MCF 10A (cell line): ENCODE measurements around the gene BECN2. TPM values are rescaled to one million over a fixed set of nuclear protein-coding genes. Genes with fewer than 3 reads are reported as not detected.

Experiments used
- BruUV-seq: library from RNA; stranded (reverse); fragments of 400-500 nt; replicated peaks from 2 replicates; lab custom pipeline; 2021; lab: Mats Ljungman, UMichigan
- CTCF ChIA-PET: fragments of 300-600 bp; sonication (Branson Sonifier 250); formaldehyde crosslinking; extraction: SDS; loops from one replicate; lab custom pipeline; 2021; ENCODE audit warnings: antibody characterized with exemption, inconsistent platforms; lab: Yijun Ruan, JAX
- POLR2A ChIA-PET: fragments of 300-600, 350-650 bp; sonication (Branson Sonifier 250); formaldehyde crosslinking; extraction: SDS; loops from one replicate; lab custom pipeline; 2020; ENCODE audit warnings: antibody characterized with exemption, inconsistent platforms; lab: Yijun Ruan, JAX
- DNase-seq: peaks from one replicate; pipeline ENCODE4 v3.0.0-alpha.2; 2018; ENCODE audit not compliant: unreplicated experiment
- H3K27ac Mint-ChIP-seq: one replicate; pipeline ENCODE4 v1.8.0; 2022; ENCODE audit warnings: mild to moderate bottlenecking, low read depth, mixed read lengths; ENCODE audit not compliant: unreplicated experiment
- H3K27me3 Mint-ChIP-seq: one replicate; pipeline ENCODE4 v1.8.0; 2022; ENCODE audit warnings: mixed read lengths; ENCODE audit not compliant: insufficient read depth, unreplicated experiment
- H3K36me3 Mint-ChIP-seq: one replicate; pipeline ENCODE4 v1.8.0; 2022; ENCODE audit warnings: mild to moderate bottlenecking, moderate library complexity, mixed read lengths; ENCODE audit not compliant: insufficient read depth, unreplicated experiment
- H3K4me1 Mint-ChIP-seq: one replicate; pipeline ENCODE4 v1.8.0; 2022; ENCODE audit warnings: mixed read lengths; ENCODE audit not compliant: insufficient read depth, unreplicated experiment
- H3K4me3 Mint-ChIP-seq: one replicate; pipeline ENCODE4 v1.8.0; 2022; ENCODE audit warnings: mild to moderate bottlenecking, moderate library complexity, mixed read lengths; ENCODE audit not compliant: unreplicated experiment
- H3K9me3 Mint-ChIP-seq: one replicate; pipeline ENCODE4 v1.8.0; 2022; ENCODE audit warnings: mixed read lengths; ENCODE audit not compliant: unreplicated experiment
- intact Hi-C: fragments of 100-400 bp; cut with micrococcal nuclease; formaldehyde crosslinking; loops from 2 replicates; pipeline ENCODE4 v1.14.1; 2022
- total RNA-seq: library from RNA; stranded (reverse); gene quantifications from 2 replicates; pipeline ENCODE4 v1.2.3, GENCODE V29; 2022
- TF ChIP-seq, protein P1 (sequence below): fragments of 200-600 bp; IDR thresholded peaks from one replicate; pipeline ENCODE4 v1.8.0; 2022; ENCODE audit warnings: antibody characterized with exemption, mild to moderate bottlenecking; ENCODE audit not compliant: unreplicated experiment

Gene BECN2
- total RNA-seq, 1 experiment from 2014 or later = not detected

DNA sequence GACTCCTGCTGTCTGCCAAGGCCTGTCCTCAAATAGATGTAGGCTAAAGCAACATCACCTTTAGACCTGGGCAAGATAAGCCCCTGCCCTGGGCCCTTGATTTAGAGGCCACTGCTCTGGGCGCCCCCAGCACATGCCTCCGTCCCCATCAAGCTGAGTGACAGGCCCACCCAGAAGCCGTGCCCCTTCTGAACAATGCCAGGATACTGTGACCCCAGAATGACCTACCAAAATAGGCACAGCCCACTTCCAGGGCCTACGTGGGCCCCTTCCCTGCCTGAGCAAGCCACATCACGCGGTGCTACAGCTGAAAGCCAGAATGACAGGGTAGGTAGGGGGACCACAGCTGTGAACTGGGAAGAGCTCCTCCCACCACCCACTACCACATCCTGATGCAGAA lies 24.7 kb upstream of the BECN2 start:
- BruUV-seq = no TSS peak
- CTCF ChIA-PET = interaction anchor here (0.6 to 1.0 kb wide), 4 partner anchors 31 to 52 kb away, joined by 3 to 4 read pairs (median 3); no protein-coding TSS in a partner anchor
- Mint-ChIP-seq H3K9me3 (no peaks in the 10 kb centered on the region), H3K4me1 (peaks cover 6% of the 10 kb centered on the region), H3K27me3 (no peaks in the 10 kb centered on the region), H3K36me3 (no peaks in the 10 kb centered on the region), H3K27ac (no peak overlapping the region), H3K4me3 (no peak overlapping the region)
- no peak for DNase-seq
- POLR2A ChIA-PET = no interaction called here
- intact Hi-C loops = no loop called here
- TF ChIP-seq, protein P1, sequence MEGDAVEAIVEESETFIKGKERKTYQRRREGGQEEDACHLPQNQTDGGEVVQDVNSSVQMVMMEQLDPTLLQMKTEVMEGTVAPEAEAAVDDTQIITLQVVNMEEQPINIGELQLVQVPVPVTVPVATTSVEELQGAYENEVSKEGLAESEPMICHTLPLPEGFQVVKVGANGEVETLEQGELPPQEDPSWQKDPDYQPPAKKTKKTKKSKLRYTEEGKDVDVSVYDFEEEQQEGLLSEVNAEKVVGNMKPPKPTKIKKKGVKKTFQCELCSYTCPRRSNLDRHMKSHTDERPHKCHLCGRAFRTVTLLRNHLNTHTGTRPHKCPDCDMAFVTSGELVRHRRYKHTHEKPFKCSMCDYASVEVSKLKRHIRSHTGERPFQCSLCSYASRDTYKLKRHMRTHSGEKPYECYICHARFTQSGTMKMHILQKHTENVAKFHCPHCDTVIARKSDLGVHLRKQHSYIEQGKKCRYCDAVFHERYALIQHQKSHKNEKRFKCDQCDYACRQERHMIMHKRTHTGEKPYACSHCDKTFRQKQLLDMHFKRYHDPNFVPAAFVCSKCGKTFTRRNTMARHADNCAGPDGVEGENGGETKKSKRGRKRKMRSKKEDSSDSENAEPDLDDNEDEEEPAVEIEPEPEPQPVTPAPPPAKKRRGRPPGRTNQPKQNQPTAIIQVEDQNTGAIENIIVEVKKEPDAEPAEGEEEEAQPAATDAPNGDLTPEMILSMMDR = no peak

DNA sequence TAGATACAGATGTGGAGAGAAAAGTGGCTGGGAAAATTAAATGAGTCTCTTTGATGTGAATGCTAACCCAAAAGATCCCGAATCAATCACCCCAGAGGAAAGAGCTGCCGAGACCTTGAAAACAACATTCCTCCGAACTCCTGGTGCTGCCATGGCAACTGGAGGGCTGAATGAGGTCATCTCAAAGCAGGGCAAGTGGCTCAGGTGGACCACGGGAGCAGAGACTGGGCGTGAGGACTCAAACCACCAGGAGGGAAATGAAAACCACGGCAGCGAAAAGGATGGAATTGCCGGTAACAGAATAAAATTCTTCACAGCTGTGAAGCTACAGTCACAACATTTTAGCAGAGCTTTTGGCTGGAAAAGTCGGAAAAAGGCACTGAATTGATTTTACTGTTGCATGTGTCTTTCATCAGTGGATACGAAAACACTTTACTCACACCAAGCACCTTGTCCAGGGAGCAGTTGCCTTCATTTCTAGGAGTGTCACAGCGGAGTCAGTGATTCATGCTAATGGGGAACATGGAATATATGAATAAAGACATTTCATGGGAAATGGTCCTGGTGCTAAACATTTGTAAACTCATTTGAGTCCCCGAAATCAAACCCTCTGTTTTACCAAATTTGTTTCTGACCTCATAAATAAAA lies 23.2 kb upstream of the BECN2 start:
- POLR2A ChIA-PET = interaction anchor here (0.5 to 1.2 kb wide), 2 partner anchors 10 to 941 kb away, joined by 3 to 4 read pairs; no protein-coding TSS in a partner anchor
- no peaks in the 10 kb centered on the region for H3K36me3 Mint-ChIP-seq
- no peak overlapping the region for H3K4me3 Mint-ChIP-seq
- H3K9me3 Mint-ChIP-seq = no peaks in the 10 kb centered on the region
- intact Hi-C loops = no loop called here
- BruUV-seq = no TSS peak
- H3K27ac Mint-ChIP-seq = peak overlapping the region; percentile 32
- TF ChIP-seq, protein P1 = no peak
- DNase-seq = no peak
- CTCF ChIA-PET = interaction anchor here (0.8 to 1.2 kb wide), 4 partner anchors 10 to 1956 kb away, joined by 3 to 4 read pairs (median 3); no protein-coding TSS in a partner anchor
- peaks cover 6% of the 10 kb centered on the region for H3K4me1 Mint-ChIP-seq
- H3K27me3 Mint-ChIP-seq = no peaks in the 10 kb centered on the region

DNA sequence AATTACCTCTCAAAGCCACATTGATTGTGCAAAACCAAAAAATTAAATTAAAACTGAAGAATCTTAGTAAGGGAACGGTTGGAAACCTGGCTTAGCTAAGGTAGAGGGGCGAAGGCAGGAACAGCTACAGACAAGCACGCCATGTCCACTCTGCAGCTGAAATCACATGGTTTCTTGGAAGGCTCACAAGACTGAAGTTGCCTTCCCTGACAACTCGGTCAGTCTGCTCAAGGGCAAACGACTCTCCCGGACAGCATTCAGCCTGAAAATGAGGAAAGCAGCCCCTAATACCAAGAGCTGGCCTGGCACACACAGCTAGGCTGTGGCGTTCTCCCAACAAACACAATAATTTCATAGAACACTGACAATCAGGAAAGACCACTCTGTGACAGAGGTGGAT lies 22.7 kb upstream of the BECN2 start:
- H3K27ac Mint-ChIP-seq = no peak overlapping the region
- POLR2A ChIA-PET = interaction anchor here (1.2 kb wide), 1 partner anchor 10 kb away, joined by 4 read pairs; no protein-coding TSS in a partner anchor
- H3K9me3 Mint-ChIP-seq = no peaks in the 10 kb centered on the region
- no TSS peak for BruUV-seq
- DNase-seq = no peak
- intact Hi-C loops = no loop called here
- no peak overlapping the region for H3K4me3 Mint-ChIP-seq
- CTCF ChIA-PET = interaction anchor here (0.7 to 1.2 kb wide), 3 partner anchors 11 to 48 kb away, joined by 3 to 4 read pairs (median 3); no protein-coding TSS in a partner anchor
- no peaks in the 10 kb centered on the region for H3K36me3 Mint-ChIP-seq
- H3K27me3 Mint-ChIP-seq = no peaks in the 10 kb centered on the region
- TF ChIP-seq, protein P1 = no peak
- peaks cover 6% of the 10 kb centered on the region for H3K4me1 Mint-ChIP-seq

DNA sequence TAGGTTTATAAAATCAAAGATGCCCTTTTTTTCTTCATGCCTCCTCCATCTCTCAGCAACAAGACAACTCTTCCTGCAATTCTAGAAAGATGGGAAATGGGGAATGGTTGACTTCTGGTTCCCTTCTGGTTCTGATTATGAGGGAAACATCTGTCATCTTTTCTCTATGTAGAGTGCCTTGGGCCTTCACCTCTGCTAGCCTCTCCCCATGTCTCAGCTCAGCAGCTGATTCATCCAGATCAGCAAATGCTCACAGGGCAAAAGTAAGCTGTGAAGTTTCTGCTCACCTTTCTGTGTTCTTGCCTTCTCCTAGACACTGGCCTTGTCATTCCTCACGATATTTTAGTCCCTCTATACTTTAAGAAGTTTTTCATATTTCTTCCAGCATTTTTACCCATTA lies 17.8 kb upstream of the BECN2 start:
- Mint-ChIP-seq H3K4me1 (no peaks in the 10 kb centered on the region), H3K9me3 (no peaks in the 10 kb centered on the region), H3K27ac (no peak overlapping the region), H3K36me3 (no peaks in the 10 kb centered on the region), H3K4me3 (no peak overlapping the region), H3K27me3 (no peaks in the 10 kb centered on the region)
- ChIA-PET CTCF (interaction anchor here (0.6 to 1.0 kb wide), 2 partner anchors 14 to 83 kb away, joined by 3 read pairs; no protein-coding TSS in a partner anchor), POLR2A (interaction anchor here (0.7 to 1.0 kb wide), 2 partner anchors 11 to 42 kb away, joined by 3 to 4 read pairs; no protein-coding TSS in a partner anchor)
- DNase-seq = no peak
- intact Hi-C loops = no loop called here
- BruUV-seq = no TSS peak
- TF ChIP-seq, protein P1 = no peak
